ENCODE results near the gene ZSWIM7.

GRCh38 chr17:15947271-15947670, 52.2 kb downstream of the ZSWIM7 start:
- no peak for TF ChIP-seq CTCF (IDR thresholded peaks at IDR 0.05)
- TF ChIP-seq POLR2A (IDR thresholded peaks at IDR 0.05): peak in 1 of 4 donors; percentile 48
